Urothelium cell line (cell line): ENCODE measurements around the gene ORC5.
A peak's percentile ranks its signal among the peaks of the same experiment; 100 is the strongest.

Experiments used
- DNase-seq: peaks from one replicate; pipeline ENCODE4 v3.0.0; 2011; ENCODE audit warnings: low spot score, mixed read lengths
- FAIRE-seq: peaks from 2 replicates; lab custom pipeline; 2011; peaks lifted over from hg19 to GRCh38; lab: Jason Lieb, UNC

ORC5 gene

DNA sequence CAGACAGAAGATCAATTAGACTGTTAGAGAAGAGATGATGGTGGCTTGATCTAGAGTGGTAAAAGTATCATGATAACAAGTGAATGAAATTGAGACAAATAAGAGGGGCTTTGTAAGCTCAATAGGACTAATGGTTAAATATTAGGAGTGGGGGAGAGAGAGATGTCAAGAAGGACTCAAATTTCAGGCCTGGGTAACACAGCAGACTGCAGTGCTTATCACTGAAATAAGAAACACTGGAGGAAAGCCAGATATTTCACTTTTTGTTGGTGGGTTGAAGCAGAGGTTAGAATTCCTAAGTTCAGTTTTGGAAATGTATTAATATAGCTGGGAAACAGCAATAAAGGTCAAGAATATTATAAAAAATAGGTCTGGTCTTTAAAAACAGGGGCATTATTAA is 74.6 kb downstream of the ORC5 start:
- DNase-seq = no peak
- no peak for FAIRE-seq

DNA sequence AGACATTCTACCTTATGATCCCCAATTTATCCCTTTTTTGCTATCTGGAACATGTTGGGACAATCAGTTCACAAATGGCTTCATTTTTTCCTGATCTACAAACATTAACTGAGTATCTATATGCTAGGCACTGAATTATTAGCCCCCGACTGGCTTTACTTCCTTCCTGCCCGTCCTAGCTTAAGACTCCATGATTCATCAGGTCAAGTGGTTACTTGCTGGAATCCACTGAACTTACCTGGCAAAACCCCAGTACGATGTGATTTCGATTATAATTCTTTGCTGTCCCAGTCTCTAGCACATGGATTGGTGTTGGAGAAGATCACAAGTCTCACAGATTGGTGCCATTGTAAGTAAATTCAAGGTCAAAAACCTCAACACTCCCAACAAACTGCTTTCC is 77.1 kb downstream of the ORC5 start:
- FAIRE-seq (no peak), DNase-seq (no peak)

DNA sequence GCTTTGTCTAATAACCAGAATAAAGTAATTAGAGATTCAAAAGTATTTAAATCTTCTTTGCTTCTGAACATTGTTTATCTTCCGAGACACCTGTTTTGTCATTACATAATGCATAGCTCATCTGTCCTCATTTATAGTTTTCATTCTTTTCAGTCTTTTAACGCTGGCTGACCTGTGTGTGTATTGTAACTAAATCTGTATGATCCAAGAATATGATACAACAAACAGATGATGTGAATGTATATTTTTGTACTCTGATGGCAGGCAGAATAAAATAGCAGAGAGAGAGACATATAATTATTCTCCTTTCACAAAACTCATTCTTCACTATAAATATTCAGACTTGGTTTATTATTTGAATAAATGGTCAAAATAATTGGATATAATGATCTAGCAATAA is 80.6 kb downstream of the ORC5 start:
- FAIRE-seq = no peak

DNA sequence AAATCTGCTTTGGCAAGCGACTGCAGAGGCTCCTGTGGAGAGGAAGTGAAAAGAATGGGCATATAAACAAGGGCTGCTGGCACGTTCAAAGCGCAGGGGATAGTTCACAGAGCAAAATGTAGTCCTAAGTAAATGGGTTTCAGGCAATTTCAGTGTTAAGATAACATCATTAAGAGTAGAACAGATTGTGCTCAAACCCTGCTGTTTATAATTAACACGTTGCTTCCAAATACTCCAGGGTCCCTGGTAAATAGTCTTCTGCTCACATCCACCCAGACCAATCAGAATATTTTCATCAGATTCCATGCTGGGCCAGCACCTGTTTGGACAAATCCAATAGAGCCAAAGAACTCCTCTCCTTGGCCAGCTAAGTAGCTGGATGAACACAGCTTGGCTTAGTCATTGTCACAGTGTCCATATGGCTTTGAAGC is 81.4 kb downstream of the ORC5 start:
- FAIRE-seq = no peak
- DNase-seq = no peak

More for the DNA sequence above, 80.6 kb downstream of the ORC5 start:
- DNase-seq = no peak

DNA sequence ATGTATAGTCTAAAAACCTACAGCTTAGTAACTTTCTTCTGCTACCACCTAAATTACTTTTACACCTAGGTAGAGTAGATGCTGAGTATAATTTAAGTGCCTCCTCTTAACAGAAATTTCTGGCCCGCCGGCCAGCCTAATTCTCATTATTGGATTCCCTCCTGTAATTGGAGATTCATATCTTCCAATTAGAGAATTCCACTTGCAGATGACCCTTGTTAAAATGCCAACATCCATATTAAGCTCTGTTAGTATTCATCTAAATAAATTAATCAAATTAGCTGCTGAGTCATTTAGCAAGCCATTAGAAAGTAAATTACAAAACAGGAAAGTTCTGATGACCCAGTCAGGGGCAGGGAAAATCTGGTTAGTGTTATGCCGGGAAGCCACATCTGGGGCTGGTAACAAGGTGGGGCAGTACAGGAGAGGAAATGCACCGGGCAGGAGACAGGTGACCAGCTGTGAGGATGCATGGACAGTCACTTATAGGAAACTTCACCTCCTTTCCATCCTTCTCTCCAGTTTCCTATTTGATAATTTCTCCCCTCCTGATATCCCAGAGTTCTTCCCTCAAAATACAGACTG is 82.8 kb downstream of the ORC5 start:
- no peak for FAIRE-seq

DNA sequence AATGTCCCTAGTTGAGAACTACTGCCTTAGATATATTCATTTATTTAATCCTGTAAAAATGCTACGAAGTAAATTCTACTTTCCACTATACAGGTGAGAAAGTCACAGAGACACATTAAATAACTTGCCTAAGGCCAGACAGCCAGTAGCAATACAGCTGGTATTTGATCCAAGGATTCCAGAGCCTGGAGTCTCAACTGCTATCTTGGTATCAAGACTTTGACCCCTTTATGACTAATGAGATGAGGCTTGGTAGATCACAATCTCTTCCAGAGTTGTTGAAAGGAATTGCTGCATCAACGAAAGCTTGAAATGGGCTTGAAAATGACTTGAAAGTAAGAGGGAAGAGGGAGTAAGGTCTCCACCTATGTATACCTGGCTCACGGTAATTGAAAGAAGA is 83.3 kb downstream of the ORC5 start:
- FAIRE-seq (no peak), DNase-seq (no peak)

More for the DNA sequence above, 82.8 kb downstream of the ORC5 start:
- DNase-seq = no peak

DNA sequence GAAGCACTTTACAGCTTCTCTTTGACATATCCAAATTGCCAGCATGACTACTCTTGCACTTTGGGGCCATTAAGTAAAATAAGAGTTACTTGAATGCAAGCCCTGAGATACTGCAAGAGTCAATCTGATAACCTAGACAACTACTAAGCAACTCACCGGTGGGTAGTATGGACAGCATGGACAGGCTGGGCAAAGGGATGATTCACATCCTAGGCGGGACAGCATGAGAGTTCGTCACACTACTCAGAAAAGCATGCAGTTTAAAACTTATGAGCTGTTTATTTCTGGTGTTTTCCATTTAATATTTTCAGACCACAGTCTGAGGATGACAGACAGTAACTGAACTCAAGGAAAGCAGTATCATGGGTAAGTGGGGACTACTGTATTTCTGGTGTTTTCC is 84.0 kb downstream of the ORC5 start:
- no peak for DNase-seq
- FAIRE-seq = no peak

DNA sequence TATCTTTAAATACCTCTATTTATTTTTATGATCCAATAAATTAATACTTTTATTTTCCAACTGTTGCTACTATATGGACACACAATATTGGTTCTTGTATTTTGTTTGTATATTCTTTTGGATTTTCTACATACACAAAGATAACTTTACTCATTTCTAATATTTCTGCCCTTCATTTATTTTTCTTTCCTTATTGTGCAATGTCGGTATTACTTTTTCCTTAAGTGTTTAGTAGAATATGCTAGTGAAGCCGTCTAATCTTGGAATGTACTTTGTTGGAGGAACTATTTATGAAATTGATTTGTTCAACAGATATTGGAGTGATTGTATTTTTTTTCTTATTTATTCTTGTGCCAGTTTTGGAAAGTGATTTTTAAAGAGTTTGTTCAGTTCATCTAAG is 94.0 kb downstream of the ORC5 start:
- DNase-seq (no peak), FAIRE-seq (no peak)

DNA sequence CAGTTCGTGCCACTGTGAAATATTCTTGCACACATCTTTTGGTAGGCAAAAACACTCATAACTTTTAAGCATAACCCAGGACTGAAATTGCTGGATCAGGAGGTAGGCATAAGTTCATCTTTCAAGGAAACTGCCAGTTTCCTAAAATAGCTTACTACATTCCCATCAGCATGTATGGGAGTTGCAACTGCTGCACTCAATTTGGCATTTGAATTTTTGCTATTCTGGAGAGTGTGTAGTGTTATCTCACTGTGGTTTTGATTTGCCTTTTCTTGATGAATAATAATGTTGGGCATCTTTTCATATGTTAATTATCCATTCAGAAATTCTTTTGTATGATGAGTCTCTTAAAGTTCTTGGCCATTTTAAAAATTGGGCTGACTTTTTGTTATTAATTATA is 95.2 kb downstream of the ORC5 start:
- no peak for FAIRE-seq
- no peak for DNase-seq

DNA sequence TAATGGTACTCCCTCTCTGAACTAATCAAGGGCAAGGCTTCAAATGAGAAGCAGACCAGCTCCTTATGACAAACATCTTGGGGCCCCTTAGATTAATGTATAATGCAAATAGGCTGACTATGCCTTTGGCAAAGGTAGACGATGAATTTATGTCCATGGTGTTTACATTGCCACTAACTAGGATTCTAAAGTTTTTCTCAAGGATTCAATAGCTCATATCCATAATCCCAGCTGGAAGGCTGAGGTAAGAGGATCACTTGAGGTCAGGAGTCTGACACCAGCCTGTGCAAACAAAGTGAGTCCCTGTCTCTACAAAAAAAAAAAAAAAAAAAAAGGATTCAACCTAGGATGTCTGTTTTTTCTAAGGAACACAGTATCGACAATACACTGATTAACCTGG is 96.5 kb downstream of the ORC5 start:
- DNase-seq = no peak
- no peak for FAIRE-seq

DNA sequence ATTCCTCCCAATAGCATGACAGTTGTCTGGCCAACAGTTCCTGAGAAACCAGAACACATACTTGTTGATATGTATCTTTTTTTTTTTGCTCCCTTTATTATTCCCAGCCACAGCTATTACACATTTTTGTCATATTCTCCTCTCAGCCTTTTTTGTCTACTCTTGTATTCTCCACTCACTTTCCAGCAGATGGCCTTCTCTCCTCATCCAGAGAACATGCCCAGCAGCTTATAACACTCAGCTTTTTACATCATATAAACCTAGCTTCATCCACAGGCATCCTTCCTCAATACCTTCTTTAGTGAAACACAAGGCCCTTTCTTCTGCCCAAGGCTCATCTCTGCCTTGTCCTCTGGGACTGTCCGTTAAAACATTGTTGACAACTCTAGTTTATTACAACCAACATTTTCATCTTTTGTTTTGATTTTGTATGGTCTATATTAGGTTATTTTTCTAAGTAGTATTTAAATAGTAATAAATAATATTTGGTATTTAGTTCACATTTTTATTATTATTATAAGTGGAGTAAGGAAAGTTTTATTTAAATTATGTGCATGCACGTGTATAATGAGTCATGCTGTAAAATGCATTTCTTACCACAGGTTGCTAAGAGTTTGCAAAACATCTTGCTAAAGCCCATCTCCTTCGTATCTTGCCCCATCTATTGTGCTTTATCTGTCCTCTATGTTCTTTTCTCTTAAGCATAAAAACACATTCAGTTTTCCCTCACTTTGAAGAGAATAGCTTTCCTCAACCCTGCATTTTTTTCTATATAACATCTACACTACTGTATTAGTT is 101.5 kb downstream of the ORC5 start:
- DNase-seq (no peak), FAIRE-seq (no peak)

DNA sequence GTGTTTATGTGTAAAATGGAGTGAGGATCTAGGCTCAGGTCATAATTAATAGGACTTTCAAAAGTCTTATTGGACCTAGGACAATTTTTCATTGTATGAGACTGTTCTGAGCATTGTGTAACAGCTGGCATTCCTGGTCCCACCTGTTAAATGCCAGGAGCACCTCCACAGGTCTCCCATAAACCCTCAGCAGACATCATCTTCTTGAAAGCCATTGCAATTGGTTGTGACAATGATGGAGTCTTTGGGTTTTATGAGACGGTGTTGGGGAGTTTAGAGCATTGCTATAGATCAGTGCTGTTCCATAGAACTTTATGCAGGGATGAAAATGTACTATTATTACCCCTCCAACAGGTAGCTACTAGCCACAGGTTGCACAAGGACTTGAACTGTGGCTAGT is 108.9 kb downstream of the ORC5 start:
- FAIRE-seq = no peak
- no peak for DNase-seq

DNA sequence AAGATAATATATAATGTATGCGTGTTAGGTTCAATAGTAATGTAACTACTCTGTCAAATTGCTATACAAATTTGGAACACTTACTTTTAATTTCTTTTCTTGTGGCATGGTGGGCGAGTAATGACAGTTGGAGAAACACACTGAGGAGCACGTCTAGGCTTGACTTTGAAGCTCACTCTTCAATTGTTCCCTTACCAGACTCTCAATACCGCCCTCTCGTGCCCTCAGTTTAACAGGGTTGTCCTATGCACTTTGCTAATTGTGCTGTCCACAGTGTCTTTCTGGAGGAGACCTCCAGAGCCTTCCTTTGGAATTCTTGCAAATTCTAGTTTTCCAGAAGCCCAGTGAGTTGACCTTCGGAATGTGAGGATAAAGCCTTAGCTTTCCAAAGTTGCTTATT is 111.1 kb downstream of the ORC5 start:
- DNase-seq (peak; percentile 59), FAIRE-seq (no peak)

DNA sequence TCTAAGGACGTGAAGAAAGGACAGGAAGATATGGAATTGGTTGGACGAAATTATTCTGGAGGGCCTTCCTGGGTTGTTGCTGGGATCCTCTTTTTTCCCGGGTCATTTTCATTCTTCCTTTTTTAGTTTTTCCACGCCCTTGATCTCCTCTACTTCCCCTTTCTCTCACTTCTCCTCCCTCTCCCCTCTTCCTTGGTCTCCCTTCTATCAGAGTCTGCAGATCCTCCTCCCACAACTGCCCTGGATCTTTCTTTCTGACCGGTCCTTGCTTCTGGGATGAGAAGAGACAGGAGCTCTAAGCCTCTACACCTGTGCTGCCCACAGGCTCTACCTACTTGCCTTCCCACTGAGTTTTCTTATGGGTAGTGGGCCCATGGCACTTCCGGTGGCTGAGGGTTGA is 114.7 kb downstream of the ORC5 start:
- no peak for FAIRE-seq
- DNase-seq = no peak

DNA sequence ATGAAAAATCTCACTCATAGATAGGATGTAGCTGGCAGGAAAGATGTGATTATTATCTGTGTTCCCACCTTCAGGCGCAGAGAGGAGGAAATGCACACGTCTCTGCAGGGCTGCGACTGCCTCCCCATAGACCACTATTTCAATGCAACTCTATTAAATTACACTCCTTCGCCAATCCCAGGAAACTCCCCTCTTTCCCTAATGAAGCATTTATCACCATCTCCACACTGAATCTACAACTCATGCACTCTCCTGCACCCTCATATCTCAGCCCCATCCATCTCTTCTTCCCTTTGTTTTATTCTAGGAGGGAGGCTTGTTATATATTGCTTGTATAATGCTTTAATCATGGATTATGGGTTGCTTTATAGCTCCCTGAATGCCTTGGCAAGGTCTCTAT is 116.6 kb downstream of the ORC5 start:
- FAIRE-seq (no peak), DNase-seq (no peak)

DNA sequence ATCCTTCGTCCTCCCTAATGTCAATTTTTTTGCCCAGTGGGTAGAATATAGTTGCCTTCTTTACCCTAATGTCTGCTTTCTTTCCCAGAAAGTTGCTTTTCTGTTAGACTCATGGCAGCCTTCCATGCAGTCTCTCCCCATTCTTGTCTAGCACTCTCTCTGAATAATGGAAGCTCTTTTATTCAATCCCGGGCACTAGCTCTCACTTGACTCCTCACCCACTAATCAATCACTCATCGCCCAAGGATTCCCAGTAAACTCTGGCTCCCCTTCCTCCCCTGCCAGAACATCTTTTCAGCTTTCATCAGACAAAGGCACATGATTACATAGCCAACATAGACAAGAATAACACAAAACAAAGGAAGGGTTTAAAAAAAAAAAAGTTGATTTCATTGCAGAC is 118.2 kb downstream of the ORC5 start:
- no peak for DNase-seq
- no peak for FAIRE-seq

DNA sequence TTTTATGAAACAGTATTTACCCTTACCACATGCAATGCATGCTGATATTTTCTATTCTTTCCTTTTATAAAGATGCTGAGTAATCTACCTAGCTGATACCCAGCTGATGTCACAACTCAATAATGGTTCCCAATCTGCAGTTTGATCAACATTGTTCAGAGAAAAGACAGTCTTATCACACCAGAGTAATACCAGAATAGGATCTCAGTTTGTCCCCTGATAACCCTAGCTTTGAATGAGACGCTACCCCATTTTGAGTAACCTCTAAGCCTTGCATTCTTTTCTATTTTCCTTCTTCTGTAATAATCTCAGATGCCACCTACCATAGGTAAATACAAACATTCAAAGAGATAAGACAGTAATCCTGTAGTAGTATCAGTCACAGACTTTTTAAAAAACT is 118.8 kb downstream of the ORC5 start:
- DNase-seq (no peak), FAIRE-seq (no peak)
